ENCODE measurements around the gene AOC1. TPM values are rescaled to one million over a fixed set of nuclear protein-coding genes. Genes with fewer than 3 reads are reported as not detected.

The AOC1 gene
- total RNA-seq, 1 donor = not detected

DNA sequence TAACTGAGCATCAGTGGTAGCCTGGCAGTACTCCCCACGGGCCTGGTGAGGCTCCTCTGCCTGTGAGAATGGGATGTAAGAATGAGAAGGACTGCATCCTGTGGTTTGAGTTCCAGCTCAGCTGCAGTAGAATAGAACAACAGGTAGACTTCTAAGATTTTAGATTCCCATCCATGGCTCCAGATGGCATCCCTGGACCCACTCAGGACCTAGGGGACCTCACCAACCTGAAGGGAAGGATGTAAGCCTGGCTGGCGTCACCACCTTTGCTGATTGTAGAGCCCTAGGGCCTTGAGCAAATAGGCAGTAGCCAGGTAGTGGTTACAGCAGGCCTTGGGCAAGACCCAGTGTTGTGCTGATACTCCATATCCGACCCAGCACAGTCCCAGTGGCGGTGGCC, 9.6 kb upstream of the AOC1 start:
- Histone ChIP-seq H4K20me1 (ENCODE audit: insufficient read depth, low read length) (no peaks in the 10 kb centered on the region), H3K79me2 (ENCODE audit: insufficient read depth, low read length) (no peaks in the 10 kb centered on the region), H3K9me3 (ENCODE audit: low read depth, low read length) (no peaks in the 10 kb centered on the region), H3K4me1 (ENCODE audit: insufficient read depth, low read length) (no peaks in the 10 kb centered on the region), H3K4me3 (ENCODE audit: insufficient read depth, low read length) (no peak overlapping the region), H3K27me3 (ENCODE audit: insufficient read depth, low read length) (no peaks in the 10 kb centered on the region), H3K36me3 (ENCODE audit: insufficient read depth, low read length) (no peaks in the 10 kb centered on the region), H3K4me2 (ENCODE audit: insufficient read depth, low read length) (no peak overlapping the region), H2AFZ (ENCODE audit: low read length) (no peak overlapping the region), H3K27ac (ENCODE audit: low read depth, low read length) (no peak overlapping the region)
- TF ChIP-seq, protein P1, sequence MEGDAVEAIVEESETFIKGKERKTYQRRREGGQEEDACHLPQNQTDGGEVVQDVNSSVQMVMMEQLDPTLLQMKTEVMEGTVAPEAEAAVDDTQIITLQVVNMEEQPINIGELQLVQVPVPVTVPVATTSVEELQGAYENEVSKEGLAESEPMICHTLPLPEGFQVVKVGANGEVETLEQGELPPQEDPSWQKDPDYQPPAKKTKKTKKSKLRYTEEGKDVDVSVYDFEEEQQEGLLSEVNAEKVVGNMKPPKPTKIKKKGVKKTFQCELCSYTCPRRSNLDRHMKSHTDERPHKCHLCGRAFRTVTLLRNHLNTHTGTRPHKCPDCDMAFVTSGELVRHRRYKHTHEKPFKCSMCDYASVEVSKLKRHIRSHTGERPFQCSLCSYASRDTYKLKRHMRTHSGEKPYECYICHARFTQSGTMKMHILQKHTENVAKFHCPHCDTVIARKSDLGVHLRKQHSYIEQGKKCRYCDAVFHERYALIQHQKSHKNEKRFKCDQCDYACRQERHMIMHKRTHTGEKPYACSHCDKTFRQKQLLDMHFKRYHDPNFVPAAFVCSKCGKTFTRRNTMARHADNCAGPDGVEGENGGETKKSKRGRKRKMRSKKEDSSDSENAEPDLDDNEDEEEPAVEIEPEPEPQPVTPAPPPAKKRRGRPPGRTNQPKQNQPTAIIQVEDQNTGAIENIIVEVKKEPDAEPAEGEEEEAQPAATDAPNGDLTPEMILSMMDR (IDR thresholded peaks at IDR 0.05; ENCODE audit: extremely low read depth, low read depth, low read length) = no peak
- no peak for DNase-seq (ENCODE audit: insufficient read length, low spot score, missing footprints)

DNA sequence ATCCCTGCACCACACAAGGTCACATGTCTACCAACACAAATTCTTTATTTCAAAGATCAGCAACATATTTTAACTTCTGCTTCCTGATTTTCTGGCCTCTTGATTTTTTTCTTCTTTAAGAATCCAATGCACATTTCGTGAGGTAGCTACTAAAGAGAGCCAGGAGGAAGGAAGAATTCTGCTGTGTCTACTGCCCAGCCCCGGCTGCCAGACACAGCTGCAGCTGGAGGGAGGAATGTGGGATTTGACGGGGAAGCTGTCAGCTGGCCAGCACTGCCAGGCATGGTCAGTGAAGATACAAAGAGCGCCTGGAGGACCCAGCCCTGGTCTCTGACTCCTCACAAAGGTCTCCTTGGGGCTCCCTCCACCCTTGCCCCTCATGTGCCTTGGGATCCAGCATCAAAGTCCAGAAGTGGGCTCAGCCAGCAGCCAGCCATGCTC, 6.9 kb upstream of the AOC1 start:
- Histone ChIP-seq H4K20me1 (ENCODE audit: insufficient read depth, low read length) (no peaks in the 10 kb centered on the region), H3K27ac (ENCODE audit: low read depth, low read length) (no peak overlapping the region), H3K4me3 (ENCODE audit: insufficient read depth, low read length) (no peak overlapping the region), H3K4me2 (ENCODE audit: insufficient read depth, low read length) (no peak overlapping the region), H3K9me3 (ENCODE audit: low read depth, low read length) (no peaks in the 10 kb centered on the region), H3K27me3 (ENCODE audit: insufficient read depth, low read length) (no peaks in the 10 kb centered on the region), H3K36me3 (ENCODE audit: insufficient read depth, low read length) (no peaks in the 10 kb centered on the region), H2AFZ (ENCODE audit: low read length) (no peak overlapping the region), H3K79me2 (ENCODE audit: insufficient read depth, low read length) (no peaks in the 10 kb centered on the region), H3K4me1 (ENCODE audit: insufficient read depth, low read length) (no peaks in the 10 kb centered on the region)
- TF ChIP-seq, protein P1 (IDR thresholded peaks at IDR 0.05; ENCODE audit: extremely low read depth, low read depth, low read length) = no peak
- no peak for DNase-seq (ENCODE audit: insufficient read length, low spot score, missing footprints)

DNA sequence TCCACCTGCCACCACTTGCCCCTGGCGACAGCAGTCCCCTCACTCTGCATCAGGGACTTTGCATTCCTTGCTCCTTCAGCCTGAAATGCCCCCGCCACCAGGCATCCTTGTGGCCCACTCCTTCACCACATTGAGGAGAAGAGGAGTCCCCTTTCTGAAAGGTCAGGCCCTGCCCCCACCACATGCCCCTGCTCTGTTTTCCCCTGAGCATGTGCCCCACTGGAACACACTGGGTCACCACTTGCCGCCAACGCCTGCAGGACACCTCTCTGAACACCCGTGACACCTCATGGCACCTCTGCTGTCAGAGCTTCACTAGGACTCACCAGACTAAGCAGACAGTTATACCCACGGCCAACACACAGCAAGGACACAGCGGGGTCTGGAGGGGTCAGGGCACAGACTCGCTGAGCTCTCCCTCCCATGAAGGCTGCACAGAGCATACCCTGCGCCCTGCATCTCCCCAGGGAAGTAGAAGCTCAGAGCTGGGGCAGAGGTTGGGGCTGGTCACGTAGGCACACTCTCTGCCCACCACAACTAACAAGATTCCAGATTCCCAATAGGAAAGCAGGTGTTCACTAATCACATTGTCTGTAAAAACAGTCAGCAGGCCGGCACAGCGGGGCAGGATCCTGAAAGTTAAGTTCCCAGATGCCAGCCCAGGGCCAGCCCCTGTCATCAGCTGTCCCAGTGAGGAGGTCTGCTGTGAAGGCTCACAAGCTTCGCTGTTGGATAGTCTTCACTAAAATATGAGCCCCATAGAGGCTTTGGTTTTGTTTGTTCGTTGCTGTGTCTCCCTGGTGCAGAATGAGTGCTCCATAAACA, 5.8 kb upstream of the AOC1 start:
- no peaks in the 10 kb centered on the region for H3K4me1 ChIP-seq (ENCODE audit: insufficient read depth, low read length)
- no peaks in the 10 kb centered on the region for H3K79me2 ChIP-seq (ENCODE audit: insufficient read depth, low read length)
- TF ChIP-seq, protein P1 (IDR thresholded peaks at IDR 0.05; ENCODE audit: extremely low read depth, low read depth, low read length) = no peak
- H3K4me3 ChIP-seq (ENCODE audit: insufficient read depth, low read length) = no peak overlapping the region
- no peaks in the 10 kb centered on the region for H3K9me3 ChIP-seq (ENCODE audit: low read depth, low read length)
- no peak overlapping the region for H3K4me2 ChIP-seq (ENCODE audit: insufficient read depth, low read length)
- H4K20me1 ChIP-seq (ENCODE audit: insufficient read depth, low read length) = no peaks in the 10 kb centered on the region
- no peak overlapping the region for H2AFZ ChIP-seq (ENCODE audit: low read length)
- H3K27me3 ChIP-seq (ENCODE audit: insufficient read depth, low read length) = no peaks in the 10 kb centered on the region
- no peak overlapping the region for H3K27ac ChIP-seq (ENCODE audit: low read depth, low read length)
- no peak for DNase-seq (ENCODE audit: insufficient read length, low spot score, missing footprints)
- H3K36me3 ChIP-seq (ENCODE audit: insufficient read depth, low read length) = no peaks in the 10 kb centered on the region

DNA sequence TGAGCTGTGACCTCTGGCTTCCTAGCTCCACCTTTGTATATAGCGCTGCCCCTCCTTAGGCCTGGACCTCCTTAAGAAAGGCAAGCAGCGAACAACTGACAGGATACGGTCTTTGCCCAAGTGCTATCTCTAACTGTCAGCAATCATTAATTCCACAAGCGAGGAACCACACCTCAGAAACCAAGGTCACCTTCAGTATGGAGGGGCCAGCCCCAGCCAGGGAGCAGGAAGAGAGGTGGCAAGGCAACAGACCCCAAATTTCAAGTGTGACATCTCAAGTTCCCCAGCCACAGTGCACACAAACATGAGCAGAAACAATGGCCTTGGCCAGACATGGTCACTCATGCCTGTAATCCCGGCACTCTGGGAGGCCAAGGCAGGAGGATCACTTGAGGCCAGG, 4.8 kb upstream of the AOC1 start:
- Histone ChIP-seq H4K20me1 (ENCODE audit: insufficient read depth, low read length) (no peaks in the 10 kb centered on the region), H3K4me3 (ENCODE audit: insufficient read depth, low read length) (no peak overlapping the region), H3K36me3 (ENCODE audit: insufficient read depth, low read length) (no peaks in the 10 kb centered on the region), H3K27me3 (ENCODE audit: insufficient read depth, low read length) (no peaks in the 10 kb centered on the region), H3K9me3 (ENCODE audit: low read depth, low read length) (no peaks in the 10 kb centered on the region), H2AFZ (ENCODE audit: low read length) (no peak overlapping the region), H3K4me1 (ENCODE audit: insufficient read depth, low read length) (no peaks in the 10 kb centered on the region), H3K4me2 (ENCODE audit: insufficient read depth, low read length) (no peak overlapping the region), H3K27ac (ENCODE audit: low read depth, low read length) (no peak overlapping the region), H3K79me2 (ENCODE audit: insufficient read depth, low read length) (no peaks in the 10 kb centered on the region)
- TF ChIP-seq, protein P1 (IDR thresholded peaks at IDR 0.05; ENCODE audit: extremely low read depth, low read depth, low read length) = no peak
- DNase-seq (ENCODE audit: insufficient read length, low spot score, missing footprints) = no peak

Measured in osteoblast (primary cell).